ENCODE data around the gene TMEM256. TPM values are rescaled to one million over a fixed set of nuclear protein-coding genes. Genes with fewer than 3 reads are reported as not detected.

The TMEM256 gene
- total and polyA plus RNA-seq, 2 donors: 109 to 152 TPM

- peaks cover 8 to 12% of the 10 kb centered on the region in 2 donors for H3K36me3 ChIP-seq (ENCODE audit: control insufficient read depth in 2 of 2, insufficient read depth in 2 of 2, low read length in 1 of 2)
- H3K27me3 ChIP-seq (ENCODE audit: control insufficient read depth in 2 of 2, insufficient read depth in 1 of 2, low read length in 1 of 2): peaks cover 0 to 11% of the 10 kb centered on the region in 2 donors
- H3K9me3 ChIP-seq (ENCODE audit: control insufficient read depth in 2 of 2, insufficient read depth in 1 of 2, low read length in 1 of 2): no peaks in the 10 kb centered on the region
- WGBS: 91% methylated on average over 10 of the region's 10 CpGs
- no peak within 1 kb of the TSS for H3K4me3 ChIP-seq (ENCODE audit: low read length in 2 of 2)
- peaks cover 11 to 24% of the 10 kb centered on the region in 2 donors for H3K4me1 ChIP-seq (ENCODE audit: control insufficient read depth in 2 of 2, insufficient read depth in 2 of 2, low read length in 2 of 2)
- no peak within 1 kb of the TSS for H3K27ac ChIP-seq (ENCODE audit: low read depth in 1 of 2, low read length in 1 of 2)
- DNase-seq (ENCODE audit: low read depth in 6 of 9, low spot score in 9 of 9): no peak
Observed at GRCh38 chr17:7355053-7355452, 48.8 kb downstream of the TMEM256 start, which contains the start of gene TMEM95. TMEM95 (plus strand) TSS chr17:7355156; CDS start chr17:7355205, 49 bp downstream.

GRCh38 chr17:7354262-7354843 lies 49.5 kb downstream of the TMEM256 start:
- DNase-seq (ENCODE audit: low read depth in 6 of 9, low spot score in 9 of 9): no peak
- Histone ChIP-seq H3K4me3 (ENCODE audit: low read length in 2 of 2) (no peak overlapping the region), H3K9me3 (ENCODE audit: control insufficient read depth in 2 of 2, insufficient read depth in 1 of 2, low read length in 1 of 2) (no peaks in the 10 kb centered on the region), H3K27me3 (ENCODE audit: control insufficient read depth in 2 of 2, insufficient read depth in 1 of 2, low read length in 1 of 2) (peaks cover 0 to 11% of the 10 kb centered on the region in 2 donors), H3K4me1 (ENCODE audit: control insufficient read depth in 2 of 2, insufficient read depth in 2 of 2, low read length in 2 of 2) (peaks cover 11 to 30% of the 10 kb centered on the region in 2 donors), H3K27ac (ENCODE audit: low read depth in 1 of 2, low read length in 1 of 2) (no peak overlapping the region), H3K36me3 (ENCODE audit: control insufficient read depth in 2 of 2, insufficient read depth in 2 of 2, low read length in 1 of 2) (peaks cover 12 to 17% of the 10 kb centered on the region in 2 donors)
- WGBS: 97% methylated on average over 9 of the region's 9 CpGs

Other genes with a start within 250 kb of the TMEM256 start
Only the 30 nearest of the 39 such genes appear.
- gene DVL2, start 169.6 kb downstream of the TMEM256 start, total RNA-seq: 21.8 TPM
- 26.6 TPM for gene DVL2, start 169.6 kb downstream of the TMEM256 start, polyA plus RNA-seq
- gene PHF23, start 164.6 kb downstream of the TMEM256 start, total RNA-seq: 51.6 TPM
- gene PHF23, start 164.6 kb downstream of the TMEM256 start, polyA plus RNA-seq: 47.5 TPM
- gene GABARAP, start 161.6 kb downstream of the TMEM256 start, total RNA-seq: 245 TPM
- 846 TPM for gene GABARAP, start 161.6 kb downstream of the TMEM256 start, polyA plus RNA-seq
- 19.5 TPM for gene CTDNEP1, start 152.4 kb downstream of the TMEM256 start, total RNA-seq
- 79.7 TPM for gene CTDNEP1, start 152.4 kb downstream of the TMEM256 start, polyA plus RNA-seq
- gene ELP5, start 151.9 kb downstream of the TMEM256 start, total RNA-seq: 50.7 TPM
- gene ELP5, start 151.9 kb downstream of the TMEM256 start, polyA plus RNA-seq: 35.9 TPM
- 6.3 TPM for gene CLDN7, start 141.6 kb downstream of the TMEM256 start, total RNA-seq
- gene CLDN7, start 141.6 kb downstream of the TMEM256 start, polyA plus RNA-seq: 34.9 TPM
- gene SLC2A4, start 122.4 kb downstream of the TMEM256 start, total RNA-seq: 0.19 TPM
- 1.2 TPM for gene SLC2A4, start 122.4 kb downstream of the TMEM256 start, polyA plus RNA-seq
- 0.66 TPM for gene YBX2, start 109.5 kb downstream of the TMEM256 start, total RNA-seq
- 0.48 TPM for gene YBX2, start 109.5 kb downstream of the TMEM256 start, polyA plus RNA-seq
- gene EIF5A, start 96.5 kb downstream of the TMEM256 start, total RNA-seq: 305 TPM
- gene EIF5A, start 96.5 kb downstream of the TMEM256 start, polyA plus RNA-seq: 324 TPM
- 49.2 TPM for gene GPS2, start 88.7 kb downstream of the TMEM256 start, total RNA-seq
- 71.3 TPM for gene GPS2, start 88.7 kb downstream of the TMEM256 start, polyA plus RNA-seq
- 12.3 TPM for gene NEURL4, start 74.8 kb downstream of the TMEM256 start, total RNA-seq
- 39.6 TPM for gene NEURL4, start 74.8 kb downstream of the TMEM256 start, polyA plus RNA-seq
- gene ACAP1, start 67.6 kb downstream of the TMEM256 start, total RNA-seq: 167 TPM
- 364 TPM for gene ACAP1, start 67.6 kb downstream of the TMEM256 start, polyA plus RNA-seq
- gene KCTD11, start 51.9 kb downstream of the TMEM256 start, total RNA-seq: 3.0 TPM
- 9.9 TPM for gene KCTD11, start 51.9 kb downstream of the TMEM256 start, polyA plus RNA-seq
- not detected for gene TMEM95, start 48.9 kb downstream of the TMEM256 start, total RNA-seq
- gene TMEM95, start 48.9 kb downstream of the TMEM256 start, polyA plus RNA-seq: 0.05 TPM
- gene TNK1, start 23.0 kb downstream of the TMEM256 start, total RNA-seq: 1.8 TPM
- 7.2 TPM for gene TNK1, start 23.0 kb downstream of the TMEM256 start, polyA plus RNA-seq
- 9.3 TPM for gene PLSCR3, start 9.6 kb downstream of the TMEM256 start, total RNA-seq
- 32.7 TPM for gene PLSCR3, start 9.6 kb downstream of the TMEM256 start, polyA plus RNA-seq
- 0.38 TPM for gene NLGN2, start 3.7 kb upstream of the TMEM256 start, total RNA-seq
- gene NLGN2, start 3.7 kb upstream of the TMEM256 start, polyA plus RNA-seq: 5.6 TPM
- not detected for gene SPEM1, start 16.2 kb upstream of the TMEM256 start, total RNA-seq
- not detected for gene SPEM1, start 16.2 kb upstream of the TMEM256 start, polyA plus RNA-seq
- gene SPEM2, start 21.5 kb upstream of the TMEM256 start, total RNA-seq: not detected
- 0.02 TPM for gene SPEM2, start 21.5 kb upstream of the TMEM256 start, polyA plus RNA-seq
- gene SPEM3, start 24.8 kb upstream of the TMEM256 start, total RNA-seq: not detected
- gene SPEM3, start 24.8 kb upstream of the TMEM256 start, polyA plus RNA-seq: not detected
- 6.8 TPM for gene TMEM102, start 31.3 kb upstream of the TMEM256 start, total RNA-seq
- 5.1 TPM for gene TMEM102, start 31.3 kb upstream of the TMEM256 start, polyA plus RNA-seq
- 5.8 TPM for gene FGF11, start 35.4 kb upstream of the TMEM256 start, total RNA-seq
- 5.5 TPM for gene FGF11, start 35.4 kb upstream of the TMEM256 start, polyA plus RNA-seq
- gene CHRNB1, start 41.0 kb upstream of the TMEM256 start, total RNA-seq: 12.9 TPM
- gene CHRNB1, start 41.0 kb upstream of the TMEM256 start, polyA plus RNA-seq: 18.5 TPM
- gene ZBTB4, start 75.5 kb upstream of the TMEM256 start, total RNA-seq: 10.9 TPM
- 29.5 TPM for gene ZBTB4, start 75.5 kb upstream of the TMEM256 start, polyA plus RNA-seq
- gene SLC35G6, start 77.3 kb upstream of the TMEM256 start, total RNA-seq: not detected
- 0.09 TPM for gene SLC35G6, start 77.3 kb upstream of the TMEM256 start, polyA plus RNA-seq
- 23.5 TPM for gene POLR2A, start 80.3 kb upstream of the TMEM256 start, total RNA-seq
- 33.5 TPM for gene POLR2A, start 80.3 kb upstream of the TMEM256 start, polyA plus RNA-seq
- gene TNFSF12, start 145.0 kb upstream of the TMEM256 start, total RNA-seq: 4.2 TPM
- gene TNFSF12, start 145.0 kb upstream of the TMEM256 start, polyA plus RNA-seq: 21.3 TPM
- 6.4 TPM for gene TNFSF13, start 154.7 kb upstream of the TMEM256 start, total RNA-seq
- 19.6 TPM for gene TNFSF13, start 154.7 kb upstream of the TMEM256 start, polyA plus RNA-seq
- gene SENP3, start 157.8 kb upstream of the TMEM256 start, total RNA-seq: 54.2 TPM
- gene SENP3, start 157.8 kb upstream of the TMEM256 start, polyA plus RNA-seq: 44.7 TPM
- 47.0 TPM for gene CD68, start 175.5 kb upstream of the TMEM256 start, total RNA-seq
- 124 TPM for gene CD68, start 175.5 kb upstream of the TMEM256 start, polyA plus RNA-seq